Endodermal cell (in vitro differentiated cells): ENCODE data around the gene PRCD. TPM values are rescaled to one million over a fixed set of nuclear protein-coding genes. Genes with fewer than 3 reads are reported as not detected.
A peak's percentile ranks its signal among the peaks of the same experiment; 100 is the strongest.

ENCODE experiments used
- DNase-seq: peaks from one replicate; pipeline ENCODE4 v3.0.0-alpha.2; 2017
- H3K27ac ChIP-seq: 2 replicates; pipeline ENCODE4 v1.5.1; 2013; ENCODE audit warnings: mild to moderate bottlenecking, low read depth, low read length, moderate library complexity
- H3K27me3 ChIP-seq: 2 replicates; pipeline ENCODE4 v1.6.1; 2013; ENCODE audit warnings: mild to moderate bottlenecking, low read length, moderate library complexity; ENCODE audit not compliant: insufficient read depth, control insufficient read depth, poor library complexity, severe bottlenecking
- H3K36me3 ChIP-seq: 2 replicates; pipeline ENCODE4 v1.7.0; 2013; ENCODE audit warnings: mild to moderate bottlenecking, low read length, moderate library complexity; ENCODE audit not compliant: control insufficient read depth, insufficient read depth
- H3K4me1 ChIP-seq: one replicate; pipeline ENCODE4 v1.7.0; 2013; ENCODE audit warnings: low read length; ENCODE audit not compliant: control insufficient read depth, insufficient read depth
- H3K4me3 ChIP-seq: 2 replicates; pipeline ENCODE4 v1.5.1; 2013; ENCODE audit warnings: mild to moderate bottlenecking, low read length, moderate library complexity
- H3K9ac ChIP-seq: 2 replicates; pipeline ENCODE4 v1.6.1; 2013; ENCODE audit warnings: mild to moderate bottlenecking, low read length, moderate library complexity; ENCODE audit not compliant: poor library complexity, severe bottlenecking; ENCODE audit errors: extremely low read depth
- H3K9me3 ChIP-seq: 2 replicates; pipeline ENCODE4 v1.6.1; 2013; ENCODE audit warnings: mild to moderate bottlenecking, low read length, moderate library complexity; ENCODE audit not compliant: control insufficient read depth
- H3K27ac Mint-ChIP-seq: 2 replicates; pipeline ENCODE4 v1.8.0; 2020; ENCODE audit warnings: mixed read lengths
- H3K27me3 Mint-ChIP-seq: 2 replicates; pipeline ENCODE4 v1.8.0; 2021; ENCODE audit warnings: mild to moderate bottlenecking, mixed read lengths; ENCODE audit not compliant: insufficient read depth
- H3K36me3 Mint-ChIP-seq: 2 replicates; pipeline ENCODE4 v1.8.0; 2020; ENCODE audit warnings: low read depth, mixed read lengths
- H3K4me1 Mint-ChIP-seq: 2 replicates; pipeline ENCODE4 v1.8.0; 2020; ENCODE audit warnings: mixed read lengths
- H3K4me3 Mint-ChIP-seq: 2 replicates; pipeline ENCODE4 v1.8.0; 2020; ENCODE audit warnings: mild to moderate bottlenecking, moderate library complexity, mixed read lengths
- H3K9me3 Mint-ChIP-seq: 2 replicates; pipeline ENCODE4 v1.8.0; 2020; ENCODE audit warnings: mild to moderate bottlenecking, mixed read lengths
- WGBS, 2 experiments: methylation state at CpG; one replicate each; pipeline versions ENCODE4 v1.1.5 to v1.1.7; 2013; ENCODE audit warnings: missing lambda C conversion rate in 2 of 2, mixed read lengths in 1 of 2; ENCODE audit not compliant: insufficient coverage in 1 of 2, insufficient read length in 1 of 2; 5-methylcytosine and 5-hydroxymethylcytosine counted together
- total RNA-seq, 2 donors: library from RNA; stranded (reverse); fragmentation: NEBNext Ultra II Directional in 1 of 2; extraction: Animal tissue kit (Norgen Biotek cat#: 25700) in 1 of 2; gene quantifications; 2 replicates in 1 of 2; 3 replicates in 1 of 2; pipeline ENCODE4 v1.2.1, GENCODE V29; 2021
- TF ChIP-seq, protein P1 (sequence below): fragments of 200-600 bp; sonication (generic); conservative IDR thresholded peaks from 2 replicates; pipeline ENCODE4 v1.5.0; 2021; ENCODE audit warnings: antibody characterized with exemption, mild to moderate bottlenecking

The PRCD gene
- total RNA-seq, 2 donors from 2014 or later: 3.2 to 4.8 TPM

GRCh38 chr17:76579281-76579680 lies 39.4 kb downstream of the PRCD start:
- no peak for DNase-seq
- Mint-ChIP-seq H3K4me1 (peaks cover 11% of the 10 kb centered on the region), H3K36me3 (peaks cover 4% of the 10 kb centered on the region), H3K27ac (no peak overlapping the region), H3K27me3 (peaks cover 21% of the 10 kb centered on the region), H3K9me3 (no peaks in the 10 kb centered on the region), H3K4me3 (no peak overlapping the region)
- H3K9me3 ChIP-seq: peaks cover 7% of the 10 kb centered on the region
- peaks cover 10% of the 10 kb centered on the region for H3K27me3 ChIP-seq
- H3K36me3 ChIP-seq: no peaks in the 10 kb centered on the region
- no peak overlapping the region for H3K27ac ChIP-seq
- H3K9ac ChIP-seq: no peak overlapping the region
- TF ChIP-seq, protein P1, sequence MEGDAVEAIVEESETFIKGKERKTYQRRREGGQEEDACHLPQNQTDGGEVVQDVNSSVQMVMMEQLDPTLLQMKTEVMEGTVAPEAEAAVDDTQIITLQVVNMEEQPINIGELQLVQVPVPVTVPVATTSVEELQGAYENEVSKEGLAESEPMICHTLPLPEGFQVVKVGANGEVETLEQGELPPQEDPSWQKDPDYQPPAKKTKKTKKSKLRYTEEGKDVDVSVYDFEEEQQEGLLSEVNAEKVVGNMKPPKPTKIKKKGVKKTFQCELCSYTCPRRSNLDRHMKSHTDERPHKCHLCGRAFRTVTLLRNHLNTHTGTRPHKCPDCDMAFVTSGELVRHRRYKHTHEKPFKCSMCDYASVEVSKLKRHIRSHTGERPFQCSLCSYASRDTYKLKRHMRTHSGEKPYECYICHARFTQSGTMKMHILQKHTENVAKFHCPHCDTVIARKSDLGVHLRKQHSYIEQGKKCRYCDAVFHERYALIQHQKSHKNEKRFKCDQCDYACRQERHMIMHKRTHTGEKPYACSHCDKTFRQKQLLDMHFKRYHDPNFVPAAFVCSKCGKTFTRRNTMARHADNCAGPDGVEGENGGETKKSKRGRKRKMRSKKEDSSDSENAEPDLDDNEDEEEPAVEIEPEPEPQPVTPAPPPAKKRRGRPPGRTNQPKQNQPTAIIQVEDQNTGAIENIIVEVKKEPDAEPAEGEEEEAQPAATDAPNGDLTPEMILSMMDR: no peak
- H3K4me3 ChIP-seq: no peak overlapping the region
- H3K4me1 ChIP-seq: no peaks in the 10 kb centered on the region
- WGBS, 2 experiments: 96 to 100% methylated on average over 1 to 2 of the region's 2 CpGs

DNA sequence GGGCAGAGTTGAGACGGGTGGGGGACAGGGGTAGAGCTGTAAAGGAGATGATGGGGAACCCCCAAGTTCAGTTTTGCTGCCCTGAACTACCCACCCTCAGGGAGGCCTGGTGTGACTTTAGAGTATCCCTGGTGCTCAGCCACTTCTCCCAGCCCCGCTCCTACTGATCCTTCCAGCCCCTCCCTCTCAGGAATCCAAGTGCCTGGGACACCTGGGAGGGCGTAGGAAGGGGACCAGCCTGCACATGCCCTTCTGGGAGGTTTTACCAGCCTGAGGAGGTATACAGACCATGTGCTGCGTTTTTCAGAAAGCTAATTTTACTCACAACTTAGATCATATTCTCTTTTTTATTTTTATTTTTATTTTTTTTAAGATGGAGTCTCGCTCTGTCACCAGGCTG lies 41.7 kb downstream of the PRCD start:
- WGBS, 2 experiments: 90 to 94% methylated on average over 2 to 5 of the region's 5 CpGs
- Histone ChIP-seq H3K27me3 (peaks cover 30% of the 10 kb centered on the region), H3K36me3 (no peaks in the 10 kb centered on the region), H3K9me3 (peaks cover 7% of the 10 kb centered on the region), H3K4me3 (no peak overlapping the region), H3K4me1 (no peaks in the 10 kb centered on the region), H3K9ac (no peak overlapping the region), H3K27ac (no peak overlapping the region)
- TF ChIP-seq, protein P1: no peak
- Mint-ChIP-seq H3K27me3 (peaks cover 36% of the 10 kb centered on the region), H3K4me1 (peaks cover 13% of the 10 kb centered on the region), H3K36me3 (peaks cover 4% of the 10 kb centered on the region), H3K4me3 (no peak overlapping the region), H3K9me3 (no peaks in the 10 kb centered on the region), H3K27ac (no peak overlapping the region)
- no peak for DNase-seq

DNA sequence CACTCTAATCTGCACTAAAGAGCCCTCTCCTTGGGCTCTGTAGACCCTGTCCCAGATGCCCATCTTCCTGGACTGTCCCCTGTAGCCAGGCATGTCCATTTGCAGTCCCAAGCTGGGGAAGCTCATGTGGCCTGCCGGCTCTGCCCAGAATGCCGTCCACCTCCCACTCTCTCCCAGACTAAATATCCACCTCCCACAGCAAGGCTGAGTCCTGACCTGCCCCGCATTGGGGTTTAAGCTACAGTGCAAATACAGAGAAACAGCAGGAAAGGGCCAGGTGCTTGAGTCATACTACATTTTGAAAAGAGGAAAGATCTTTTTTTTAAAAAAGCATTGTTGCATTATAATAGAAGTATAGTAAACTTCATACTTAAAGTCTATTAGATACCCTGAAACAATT lies 42.8 kb downstream of the PRCD start:
- H3K27me3 ChIP-seq: peaks cover 38% of the 10 kb centered on the region
- DNase-seq: peak; percentile 53
- no peak overlapping the region for H3K4me3 ChIP-seq
- H3K9ac ChIP-seq: no peak overlapping the region
- H3K36me3 ChIP-seq: no peaks in the 10 kb centered on the region
- no peak overlapping the region for H3K4me3 Mint-ChIP-seq
- no peak overlapping the region for H3K27ac Mint-ChIP-seq
- peaks cover 13% of the 10 kb centered on the region for H3K4me1 Mint-ChIP-seq
- 84% methylated on average over 3 of the region's 3 CpGs; no CpG with 5 or more reads in 1 of the 2 experiments for WGBS, 2 experiments
- no peak overlapping the region for H3K27ac ChIP-seq
- H3K27me3 Mint-ChIP-seq: peaks cover 48% of the 10 kb centered on the region
- H3K9me3 ChIP-seq: peaks cover 7% of the 10 kb centered on the region
- H3K9me3 Mint-ChIP-seq: no peaks in the 10 kb centered on the region
- peaks cover 4% of the 10 kb centered on the region for H3K36me3 Mint-ChIP-seq
- peaks cover 3% of the 10 kb centered on the region for H3K4me1 ChIP-seq
- TF ChIP-seq, protein P1: no peak
